Esophagus muscularis mucosa (tissue), 4 donors: ENCODE measurements around the gene PARP1. TPM values are rescaled to one million over a fixed set of nuclear protein-coding genes. Genes with fewer than 3 reads are reported as not detected.

Source experiments
- DNase-seq: peaks from one replicate; pipeline ENCODE4 v3.0.0-alpha.2; 2017; ENCODE audit errors: extremely low spot score
- H3K27ac ChIP-seq, 4 donors: fragments of 200-600 bp; sonication (generic); replicated peaks in 1 of 4; 1 replicate in 3 of 4; 2 replicates in 1 of 4; pipeline ENCODE4 v1.5.1; 2016 to 2019; ENCODE audit warnings: mild to moderate bottlenecking in 1 of 4
- H3K27me3 ChIP-seq, 4 donors: fragments of 200-600 bp; sonication (generic); one replicate each; pipeline versions ENCODE4 v1.5.1 to v1.6.0; 2016 to 2019
- H3K36me3 ChIP-seq, 4 donors: fragments of 200-600 bp; sonication (generic); one replicate each; pipeline ENCODE4 v1.5.1; 2016 to 2019
- H3K4me1 ChIP-seq, 4 donors: fragments of 200-600 bp; sonication (generic); one replicate each; pipeline ENCODE4 v1.5.1; 2016 to 2019
- H3K4me3 ChIP-seq, 4 donors: fragments of 200-600 bp; sonication (generic); 1 replicate in 2 of 4; 2 replicates in 2 of 4; pipeline ENCODE4 v1.5.1; 2016 to 2019; ENCODE audit warnings: mild to moderate bottlenecking in 4 of 4, moderate library complexity in 1 of 4
- H3K9me3 ChIP-seq, 4 donors: fragments of 200-600 bp; sonication (generic); 1 replicate in 3 of 4; 2 replicates in 1 of 4; pipeline ENCODE4 v1.5.1; 2016 to 2019
- EP300 ChIP-seq: sonication (generic); formaldehyde crosslinking; IDR thresholded peaks from one replicate; pipeline ENCODE4 v1.6.1; 2017; ENCODE audit warnings: antibody characterized with exemption
- POLR2A ChIP-seq: fragments of 450-650 bp; IDR thresholded peaks from one replicate; pipeline ENCODE4 v1.6.1; 2017; ENCODE audit warnings: antibody characterized with exemption, moderate library complexity, mild to moderate bottlenecking, low read depth
- POLR2AphosphoS5 ChIP-seq, 2 donors: sonication (generic); formaldehyde crosslinking; IDR thresholded peaks; one replicate each; pipeline ENCODE4 v1.6.1; 2017; ENCODE audit warnings: antibody characterized with exemption in 2 of 2
- WGBS: methylation state at CpG from one replicate; pipeline ENCODE4 v1.1.5; 2018; 5-methylcytosine and 5-hydroxymethylcytosine counted together
- intact Hi-C: fragments of 100-400 bp; cut with DNase I; formaldehyde crosslinking; loops from one replicate; pipeline ENCODE4 v1.15.1; 2023
- total RNA-seq, 4 donors: library from RNA; depleted of rRNA; stranded (reverse); fragments of >200 nt; gene quantifications; one replicate each; pipeline versions ENCODE4 v1.1.0 to v1.2.1, GENCODE V29; 2016
- TF ChIP-seq, protein P1 (sequence below), 3 experiments: fragments of 200-600 bp in 2 of 3; fragments of 450-650 bp in 1 of 3; sonication (generic) in 2 of 3; IDR thresholded peaks; one replicate each; pipeline ENCODE4 v1.5.1; 2017 to 2019; ENCODE audit warnings: antibody characterized with exemption in 3 of 3, mild to moderate bottlenecking in 2 of 3, moderate library complexity in 1 of 3

The PARP1 gene
- total RNA-seq, 4 donors from 2014 or later: 103 to 136 (median 108) TPM

DNA sequence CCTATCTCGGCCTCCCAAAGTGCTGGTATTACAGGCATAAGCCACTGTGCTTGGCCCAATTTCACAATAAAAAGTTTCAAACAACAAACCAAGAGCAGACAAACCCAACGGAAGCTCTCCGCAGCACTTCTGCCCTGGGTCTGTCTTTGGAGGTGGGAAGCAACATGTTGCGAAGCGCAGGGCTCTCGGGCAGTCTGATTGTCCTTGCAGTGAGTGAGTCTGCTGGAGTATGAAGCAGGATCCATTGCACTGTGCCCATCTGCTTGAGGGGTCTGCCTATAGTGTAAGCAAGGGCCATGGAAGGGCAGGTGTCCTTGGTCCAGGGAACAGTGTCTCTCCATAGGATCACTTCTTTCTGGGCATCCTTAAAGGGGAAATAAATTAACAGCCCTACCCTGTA lies 14.6 kb upstream of the PARP1 start:
- DNase-seq: no peak
- intact Hi-C loops: loop anchor here (5.0 kb wide), 1 partner anchor 190 kb away; no protein-coding TSS in a partner anchor
- Histone ChIP-seq H3K36me3 (no peaks in the 10 kb centered on the region), H3K27ac (no peak overlapping the region), H3K4me1 (peaks cover 0 to 18% (median 13%) of the 10 kb centered on the region in 4 donors), H3K27me3 (no peaks in the 10 kb centered on the region), H3K9me3 (no peaks in the 10 kb centered on the region), H3K4me3 (no peak overlapping the region)
- TF ChIP-seq EP300 (no peak), POLR2A (no peak), POLR2AphosphoS5 (IDR thresholded peaks at IDR 0.05) (no peak)
- TF ChIP-seq, protein P1, sequence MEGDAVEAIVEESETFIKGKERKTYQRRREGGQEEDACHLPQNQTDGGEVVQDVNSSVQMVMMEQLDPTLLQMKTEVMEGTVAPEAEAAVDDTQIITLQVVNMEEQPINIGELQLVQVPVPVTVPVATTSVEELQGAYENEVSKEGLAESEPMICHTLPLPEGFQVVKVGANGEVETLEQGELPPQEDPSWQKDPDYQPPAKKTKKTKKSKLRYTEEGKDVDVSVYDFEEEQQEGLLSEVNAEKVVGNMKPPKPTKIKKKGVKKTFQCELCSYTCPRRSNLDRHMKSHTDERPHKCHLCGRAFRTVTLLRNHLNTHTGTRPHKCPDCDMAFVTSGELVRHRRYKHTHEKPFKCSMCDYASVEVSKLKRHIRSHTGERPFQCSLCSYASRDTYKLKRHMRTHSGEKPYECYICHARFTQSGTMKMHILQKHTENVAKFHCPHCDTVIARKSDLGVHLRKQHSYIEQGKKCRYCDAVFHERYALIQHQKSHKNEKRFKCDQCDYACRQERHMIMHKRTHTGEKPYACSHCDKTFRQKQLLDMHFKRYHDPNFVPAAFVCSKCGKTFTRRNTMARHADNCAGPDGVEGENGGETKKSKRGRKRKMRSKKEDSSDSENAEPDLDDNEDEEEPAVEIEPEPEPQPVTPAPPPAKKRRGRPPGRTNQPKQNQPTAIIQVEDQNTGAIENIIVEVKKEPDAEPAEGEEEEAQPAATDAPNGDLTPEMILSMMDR (IDR thresholded peaks at IDR 0.05): no peak
- WGBS: 87% methylated on average over 6 of the region's 6 CpGs

DNA sequence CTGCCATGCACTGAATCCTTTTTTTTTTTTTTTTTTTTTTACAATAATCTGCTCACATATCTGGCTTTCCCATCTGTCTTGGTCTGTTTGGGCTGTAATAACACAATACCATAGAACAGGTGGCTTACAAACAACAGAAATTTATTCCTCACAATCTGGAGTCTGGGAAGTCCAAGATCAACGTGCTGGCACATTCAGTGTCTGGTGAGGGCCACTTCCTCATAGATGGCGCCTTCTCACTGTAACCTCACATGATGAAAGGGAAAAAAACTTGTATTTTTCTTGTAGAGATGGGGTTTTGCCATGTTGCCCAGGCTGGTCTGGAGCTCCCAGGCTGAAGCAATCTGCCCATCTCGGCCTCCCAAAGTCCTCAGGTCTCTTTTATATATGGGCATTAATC lies 13.0 kb upstream of the PARP1 start:
- H3K27ac ChIP-seq: no peak overlapping the region
- no peak for DNase-seq

DNA sequence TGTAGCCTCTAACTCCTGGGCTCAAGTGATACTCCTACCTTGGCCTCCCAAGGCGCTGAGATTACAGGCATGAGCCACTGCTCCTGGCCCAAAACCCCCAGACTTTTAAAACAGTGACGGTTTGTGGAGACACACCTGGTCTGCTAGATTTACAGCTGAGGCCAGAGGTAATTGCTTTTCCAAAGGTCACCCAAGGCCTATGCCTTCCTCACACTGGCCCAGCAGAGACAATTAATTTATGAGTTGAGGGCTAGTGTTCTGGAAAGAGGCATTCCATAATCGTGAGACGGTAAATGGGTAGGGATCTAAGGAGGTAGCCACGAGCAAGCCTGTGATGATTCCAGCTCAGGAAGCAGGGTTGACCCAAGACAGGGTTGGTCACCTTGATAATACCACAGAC lies 12.4 kb upstream of the PARP1 start:
- 89% methylated on average over 5 of the region's 5 CpGs for WGBS
- no peak overlapping the region for H3K27ac ChIP-seq
- no peaks in the 10 kb centered on the region for H3K9me3 ChIP-seq
- H3K4me3 ChIP-seq: no peak overlapping the region
- H3K36me3 ChIP-seq: no peaks in the 10 kb centered on the region
- intact Hi-C loops: loop anchor here (5.0 kb wide), 1 partner anchor 192 kb away; no protein-coding TSS in a partner anchor
- H3K4me1 ChIP-seq: peaks cover 0 to 13% (median 11%) of the 10 kb centered on the region in 4 donors
- no peak for TF ChIP-seq POLR2AphosphoS5 (IDR thresholded peaks at IDR 0.05)
- no peak for TF ChIP-seq POLR2A
- no peak for TF ChIP-seq EP300
- TF ChIP-seq, protein P1 (IDR thresholded peaks at IDR 0.05): no peak
- DNase-seq: no peak
- H3K27me3 ChIP-seq: no peaks in the 10 kb centered on the region

More for the DNA sequence above, 13.0 kb upstream of the PARP1 start:
- no peaks in the 10 kb centered on the region for H3K9me3 ChIP-seq
- intact Hi-C loops: loop anchor here (5.0 kb wide), 1 partner anchor 191 kb away; no protein-coding TSS in a partner anchor
- H3K4me3 ChIP-seq: no peak overlapping the region
- no peaks in the 10 kb centered on the region for H3K27me3 ChIP-seq
- no peak for TF ChIP-seq POLR2AphosphoS5 (IDR thresholded peaks at IDR 0.05)
- TF ChIP-seq EP300: no peak
- 83% methylated on average over 3 of the region's 3 CpGs for WGBS
- peaks cover 0 to 18% (median 13%) of the 10 kb centered on the region in 4 donors for H3K4me1 ChIP-seq
- no peaks in the 10 kb centered on the region for H3K36me3 ChIP-seq

DNA sequence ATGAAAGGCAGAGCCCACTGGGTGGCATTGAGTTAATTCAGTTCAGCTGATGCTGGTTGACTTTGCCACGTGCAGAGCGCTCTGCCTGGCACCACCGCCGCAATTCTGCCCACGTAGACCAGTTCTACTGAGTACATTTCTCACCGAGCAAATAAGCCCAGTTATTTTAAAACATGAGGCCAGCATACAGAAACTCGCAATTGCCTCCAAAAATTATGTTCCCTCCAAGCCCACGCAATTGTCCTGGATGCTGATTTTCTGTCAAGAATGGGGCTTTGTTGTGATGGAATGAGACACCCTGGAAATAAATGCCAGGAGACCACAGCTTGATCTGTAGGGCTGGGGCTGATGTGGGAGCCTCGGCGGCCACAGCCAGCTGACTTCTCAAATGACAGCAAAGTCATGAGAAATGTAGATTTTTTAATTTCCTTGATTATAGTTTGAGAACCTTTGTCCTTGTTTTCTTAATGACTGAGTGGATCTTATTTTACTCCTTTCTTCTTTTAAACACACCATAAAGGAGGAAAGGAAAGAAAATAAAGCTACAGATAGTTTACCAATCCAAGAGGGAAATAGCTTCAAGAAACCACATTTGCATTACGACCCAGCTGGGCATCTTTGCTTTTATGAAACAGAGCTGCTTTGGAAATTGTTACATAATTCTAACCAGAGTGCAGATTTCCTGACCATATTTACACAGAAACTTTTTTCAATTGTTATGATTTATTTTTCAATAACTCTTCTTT lies 11.6 kb upstream of the PARP1 start:
- no peak for DNase-seq
- Histone ChIP-seq H3K9me3 (no peaks in the 10 kb centered on the region), H3K27ac (no peak overlapping the region), H3K27me3 (no peaks in the 10 kb centered on the region), H3K4me1 (peaks cover 0 to 4% (median 2%) of the 10 kb centered on the region in 4 donors), H3K4me3 (no peak overlapping the region), H3K36me3 (no peaks in the 10 kb centered on the region)
- 81% methylated on average over 11 of the region's 11 CpGs for WGBS
- TF ChIP-seq EP300: no peak
- no peak for TF ChIP-seq POLR2A
- no peak for TF ChIP-seq POLR2AphosphoS5 (IDR thresholded peaks at IDR 0.05)
- TF ChIP-seq, protein P1 (IDR thresholded peaks at IDR 0.05): no peak
- intact Hi-C loops: loop anchor here (5.0 kb wide), 1 partner anchor 193 kb away; no protein-coding TSS in a partner anchor

DNA sequence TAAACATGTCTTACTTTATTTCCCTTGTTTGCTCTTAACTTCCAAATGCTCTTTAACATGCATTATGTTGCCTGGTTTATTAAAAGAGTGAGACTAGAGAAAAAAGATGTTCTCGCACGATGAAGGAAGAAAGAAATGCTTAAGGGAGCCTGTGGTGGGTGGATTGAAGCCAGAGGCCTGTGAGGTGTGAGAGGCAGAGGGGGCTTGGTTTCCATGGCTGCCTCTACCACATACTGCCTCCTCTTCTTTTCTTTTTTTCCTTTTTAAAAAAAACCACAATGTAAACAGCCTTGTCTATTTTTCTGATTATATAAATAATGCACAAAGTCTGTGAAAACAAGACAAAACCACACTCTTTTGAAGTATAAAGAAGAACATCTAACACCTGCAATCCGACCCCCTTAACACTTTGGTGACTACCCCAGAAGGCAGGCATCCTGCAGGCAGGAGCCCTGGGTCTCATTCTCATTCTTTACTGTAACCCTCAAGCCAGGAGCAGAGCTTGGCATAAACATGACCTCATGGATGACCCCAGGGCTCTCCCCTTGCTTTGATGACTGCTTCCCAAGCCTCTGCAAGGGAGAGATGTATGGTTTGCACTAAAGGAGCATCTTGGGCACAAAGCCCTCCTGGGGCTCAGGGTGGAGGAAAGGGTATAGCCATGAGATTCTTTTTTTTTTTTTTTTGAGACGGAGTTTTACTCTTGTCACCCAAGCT lies 10.1 kb upstream of the PARP1 start:
- no peak overlapping the region for H3K27ac ChIP-seq
- 73% methylated on average over 4 of the region's 4 CpGs for WGBS
- intact Hi-C loops: no loop called here
- DNase-seq: no peak
- no peaks in the 10 kb centered on the region for H3K9me3 ChIP-seq
- no peaks in the 10 kb centered on the region for H3K27me3 ChIP-seq
- H3K4me1 ChIP-seq: no peaks in the 10 kb centered on the region
- TF ChIP-seq POLR2A: no peak
- no peak for TF ChIP-seq EP300
- no peak for TF ChIP-seq POLR2AphosphoS5 (IDR thresholded peaks at IDR 0.05)
- TF ChIP-seq, protein P1 (IDR thresholded peaks at IDR 0.05): no peak
- no peaks in the 10 kb centered on the region for H3K36me3 ChIP-seq
- H3K4me3 ChIP-seq: no peak overlapping the region
